GM13977 (cell line): ENCODE measurements around the gene STAB2.

Experiments
- DNase-seq: peaks from one replicate; pipeline ENCODE4 v3.0.0; 2012; ENCODE audit warnings: low spot score
- CTCF ChIP-seq: IDR thresholded peaks from 2 replicates; pipeline ENCODE4 v1.5.1; 2012; ENCODE audit warnings: mild to moderate bottlenecking, control low read depth; ENCODE audit not compliant: insufficient read depth; ENCODE audit errors: extremely low read depth, missing control alignments
- in situ Hi-C: fragments of 300-500 bp; cut with MboI; formaldehyde crosslinking; loops from one replicate; pipeline ENCODE4 v1.12.0; 2022; ENCODE audit warnings: low sequenced_read_pairs, low pct_unique_long_range_greater_than_20kb, mixed read lengths, inconsistent platforms; ENCODE audit not compliant: unreplicated experiment

STAB2 gene

GRCh38 chr12:103677905-103678304 lies 90.8 kb downstream of the STAB2 start:
- DNase-seq, result no peak
- TF ChIP-seq CTCF, result no peak
- in situ Hi-C loops, result no loop called here

DNA sequence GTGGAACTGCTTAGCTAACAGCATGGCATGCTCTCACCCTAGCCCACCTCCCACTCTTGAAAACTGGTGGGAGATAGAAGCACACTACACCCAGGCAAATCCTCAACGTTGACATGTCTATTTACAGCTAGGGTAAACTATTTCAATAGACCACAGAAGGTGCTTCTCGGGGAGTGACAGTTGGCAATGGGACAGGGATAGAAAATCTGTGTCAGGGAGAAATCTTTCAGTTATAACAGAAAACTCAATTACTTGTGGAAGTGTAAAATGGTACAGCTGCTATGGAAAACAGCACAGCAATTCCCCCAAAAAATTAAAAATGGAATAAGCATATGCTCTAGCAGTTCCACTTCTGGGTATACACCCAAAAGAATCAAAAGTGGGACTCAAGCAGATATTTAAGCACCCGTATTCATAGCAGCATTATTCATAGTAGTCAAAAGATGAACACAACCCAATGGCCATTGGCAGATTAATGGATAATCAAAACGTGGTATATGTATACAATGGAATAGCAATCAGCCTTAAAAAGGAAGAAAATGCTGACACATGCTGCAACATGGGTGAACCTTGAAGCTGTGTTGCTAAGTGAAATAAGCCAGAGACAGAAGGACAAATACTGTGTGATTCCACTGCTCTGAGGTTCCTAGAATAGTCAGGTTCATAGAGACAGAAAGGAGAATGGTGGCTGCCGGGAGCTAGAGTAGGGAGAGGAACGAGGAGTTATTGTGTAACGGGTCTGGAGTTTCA lies 92.5 kb downstream of the STAB2 start:
- in situ Hi-C loops, result no loop called here
- DNase-seq, result no peak
- no peak for TF ChIP-seq CTCF

DNA sequence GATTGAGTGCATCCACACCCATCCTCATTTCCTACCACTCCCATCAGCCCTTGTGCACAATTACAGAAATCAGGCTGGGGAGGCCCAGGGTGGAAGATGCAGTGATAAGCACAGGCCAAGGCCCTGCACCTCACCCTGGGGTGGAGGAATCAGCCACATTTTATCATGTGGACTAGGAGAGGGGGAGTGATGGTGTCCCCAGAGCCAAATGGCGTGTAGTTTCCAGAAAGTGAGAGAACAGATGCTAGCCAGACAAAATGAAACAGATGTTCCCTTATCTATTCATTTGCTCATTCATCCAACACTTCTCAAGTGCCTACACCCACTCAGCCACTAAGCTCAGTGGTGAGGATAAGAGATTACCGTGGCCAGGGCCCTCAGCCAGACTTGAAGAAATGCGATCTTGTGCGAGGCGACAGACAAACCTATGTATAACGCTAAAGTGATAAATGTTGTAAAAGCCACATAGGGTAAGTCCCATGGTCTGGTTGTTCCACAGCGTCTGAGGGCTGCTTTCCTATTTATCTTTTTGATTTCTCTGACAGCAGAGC lies 93.6 kb downstream of the STAB2 start:
- in situ Hi-C loops, result no loop called here
- DNase-seq, result no peak
- no peak for TF ChIP-seq CTCF

DNA sequence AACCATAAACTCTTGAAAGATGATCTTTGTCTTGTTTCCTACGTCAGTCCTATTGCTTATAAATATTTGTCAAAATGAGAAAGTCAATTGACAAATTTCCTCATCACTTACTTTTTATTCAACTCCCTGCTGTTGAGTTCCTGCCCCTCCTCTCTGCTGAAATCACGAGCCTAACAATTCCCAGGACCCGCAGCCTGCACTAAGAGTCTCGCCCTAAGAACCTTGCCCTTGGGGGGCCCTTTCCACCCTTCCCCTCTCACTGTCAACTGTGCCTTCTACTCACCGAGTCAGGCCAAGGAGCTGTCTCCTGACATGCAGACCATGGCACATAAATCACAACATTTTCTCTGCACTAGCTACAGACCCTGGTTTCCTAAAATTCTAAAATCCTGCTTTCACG lies 99.0 kb downstream of the STAB2 start:
- in situ Hi-C loops, result no loop called here
- TF ChIP-seq CTCF, result no peak
- DNase-seq, result no peak

GRCh38 chr12:103687253-103687652 lies 100.2 kb downstream of the STAB2 start:
- in situ Hi-C loops, result no loop called here
- no peak for TF ChIP-seq CTCF
- DNase-seq, result no peak

- TF ChIP-seq CTCF, result no peak
- in situ Hi-C loops, result no loop called here
- no peak for DNase-seq
These were observed 101.4 kb downstream of the STAB2 start for GRCh38 chr12:103688376-103689063.
